Upper lobe of left lung (tissue), 4 donors: ENCODE measurements around the gene CLCA2.

ENCODE experiments used
- CTCF ChIP-seq, 6 experiments: fragments of 450-650 bp in 4 of 6; fragments of 200-600 bp in 2 of 6; sonication (generic) in 2 of 6; IDR thresholded peaks; one replicate each; pipeline ENCODE4 v1.5.1; 2016 to 2019; ENCODE audit warnings: antibody characterized with exemption in 6 of 6
- EP300 ChIP-seq, 4 donors: sonication (generic); formaldehyde crosslinking; IDR thresholded peaks; one replicate each; pipeline ENCODE4 v1.5.1; 2017; ENCODE audit warnings: antibody characterized with exemption in 4 of 4, control low read depth in 2 of 4
- POLR2A ChIP-seq, 4 donors: fragments of 450-650 bp; IDR thresholded peaks; one replicate each; pipeline ENCODE4 v1.5.1; 2016 to 2017; ENCODE audit warnings: antibody characterized with exemption in 4 of 4, mild to moderate bottlenecking in 2 of 4
- POLR2AphosphoS5 ChIP-seq, 2 donors: sonication (generic); formaldehyde crosslinking; IDR thresholded peaks; one replicate each; pipeline ENCODE4 v1.5.1; 2017; ENCODE audit warnings: antibody characterized with exemption in 2 of 2

- no peak for TF ChIP-seq POLR2A (IDR thresholded peaks at IDR 0.05)
- no peak for TF ChIP-seq EP300 (IDR thresholded peaks at IDR 0.05)
- TF ChIP-seq CTCF (IDR thresholded peaks at IDR 0.05): no peak
- TF ChIP-seq POLR2AphosphoS5 (IDR thresholded peaks at IDR 0.05): no peak
Observed at GRCh38 chr1:86389307-86389706, 34.7 kb upstream of the CLCA2 start.
